Loucy (cell line): ENCODE results near the gene HERC2.

Source experiments
- H2AFZ ChIP-seq: fragments of 200-600 bp; sonication (generic); 2 replicates; pipeline ENCODE4 v1.6.0; 2016; ENCODE audit warnings: antibody characterized with exemption, mild to moderate bottlenecking, low read length, moderate library complexity
- H3F3A ChIP-seq: fragments of 200-600 bp; 2 replicates; pipeline ENCODE4 v1.6.0; 2016; ENCODE audit warnings: antibody characterized with exemption, low read depth, mild to moderate bottlenecking
- H3K27me3 ChIP-seq: fragments of 200-600 bp; sonication (generic); 2 replicates; pipeline ENCODE4 v1.6.1; 2014; ENCODE audit warnings: low read length, mild to moderate bottlenecking; ENCODE audit not compliant: insufficient read depth, poor library complexity, severe bottlenecking
- H3K36me3 ChIP-seq: fragments of 200-600 bp; sonication (generic); 2 replicates; pipeline ENCODE4 v1.6.1; 2016; ENCODE audit warnings: low read length; ENCODE audit not compliant: insufficient read depth
- H3K4me1 ChIP-seq: fragments of 200-600 bp; sonication (generic); 2 replicates; pipeline ENCODE4 v1.5.1; 2014; ENCODE audit warnings: low read length, mild to moderate bottlenecking; ENCODE audit not compliant: insufficient read depth, poor library complexity, severe bottlenecking
- H3K4me2 ChIP-seq: fragments of 200-600 bp; sonication (generic); 2 replicates; pipeline ENCODE4 v1.6.0; 2014; ENCODE audit warnings: antibody characterized with exemption, low read length, low read depth, mild to moderate bottlenecking; ENCODE audit not compliant: poor library complexity, severe bottlenecking
- H3K4me3 ChIP-seq: fragments of 200-600 bp; sonication (generic); 2 replicates; pipeline ENCODE4 v1.5.1; 2014; ENCODE audit warnings: low read length, mild to moderate bottlenecking, mixed read lengths; ENCODE audit not compliant: poor library complexity, severe bottlenecking
- H3K79me2 ChIP-seq: fragments of 200-600 bp; sonication (generic); 2 replicates; pipeline ENCODE4 v1.6.1; 2014; ENCODE audit warnings: low read length; ENCODE audit not compliant: insufficient read depth
- H3K9ac ChIP-seq: fragments of 200-600 bp; sonication (generic); 2 replicates; pipeline ENCODE4 v1.6.0; 2014; ENCODE audit warnings: mild to moderate bottlenecking, low read depth, low read length, moderate library complexity; ENCODE audit not compliant: poor library complexity, severe bottlenecking
- H3K9me2 ChIP-seq: fragments of 200-600 bp; sonication (generic); replicated peaks from 2 replicates; pipeline ENCODE4 v1.6.1; 2016; ENCODE audit warnings: low read depth, low read length, mixed read lengths
- H3K9me3 ChIP-seq: fragments of 200-600 bp; sonication (generic); 2 replicates; pipeline ENCODE4 v1.6.1; 2014; ENCODE audit warnings: mild to moderate bottlenecking, antibody characterized with exemption, low read length, low read depth; ENCODE audit not compliant: insufficient read depth
- H4K20me1 ChIP-seq: fragments of 200-600 bp; sonication (generic); 2 replicates; pipeline ENCODE4 v1.6.0; 2014; ENCODE audit warnings: antibody characterized with exemption, low read length, mild to moderate bottlenecking; ENCODE audit not compliant: insufficient read depth, poor library complexity, severe bottlenecking
- EZH2phosphoT487 ChIP-seq: fragments of 200-600 bp; IDR thresholded peaks from 2 replicates; pipeline ENCODE4 v1.6.1; 2018; ENCODE audit warnings: antibody characterized with exemption, mild to moderate bottlenecking, moderate library complexity, borderline replicate concordance
- TF ChIP-seq, protein P1 (sequence below): fragments of 200-600 bp; sonication (generic); conservative IDR thresholded peaks from 2 replicates; pipeline ENCODE4 v1.5.1; 2014; ENCODE audit warnings: mild to moderate bottlenecking, antibody characterized with exemption, low read length

The HERC2 gene

DNA sequence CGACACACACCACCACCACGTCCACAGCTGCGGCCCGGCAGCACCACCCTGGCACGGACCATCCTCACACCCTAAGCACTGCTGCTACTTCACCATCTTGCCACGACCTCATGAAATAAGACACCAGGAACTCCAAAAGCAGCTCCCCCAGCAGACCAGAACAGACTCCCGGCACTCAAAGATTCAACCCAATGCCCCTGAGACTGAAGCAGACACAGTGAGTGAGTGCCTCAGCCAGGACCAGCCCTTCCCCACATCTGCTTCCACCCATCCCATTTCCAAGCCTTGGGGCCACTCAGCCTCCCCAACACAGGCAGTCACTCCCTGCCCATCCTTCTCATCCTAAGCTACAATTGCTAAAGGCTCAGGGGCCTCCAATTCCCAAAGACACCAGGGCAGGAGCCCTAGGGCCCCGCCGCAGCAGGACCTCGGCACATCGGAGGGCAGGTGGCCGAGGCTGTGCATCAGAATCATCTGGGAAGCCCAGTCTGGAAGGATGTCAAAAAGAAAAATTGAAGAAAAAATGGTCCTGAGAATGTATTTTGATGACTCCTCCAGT is 204.5 kb downstream of the HERC2 start:
- Histone ChIP-seq H3K4me2 (no peak overlapping the region), H3K27me3 (no peaks in the 10 kb centered on the region), H3K4me3 (no peak overlapping the region), H3K9me2 (no peaks in the 10 kb centered on the region), H3K9me3 (no peaks in the 10 kb centered on the region), H2AFZ (no peak overlapping the region), H3K4me1 (no peaks in the 10 kb centered on the region), H3K36me3 (peaks cover 77% of the 10 kb centered on the region; the same call in 1 of the 2 replicates), H3K79me2 (no peaks in the 10 kb centered on the region), H4K20me1 (no peaks in the 10 kb centered on the region), H3F3A (no peaks in the 10 kb centered on the region), H3K9ac (no peak overlapping the region)
- no peak for TF ChIP-seq EZH2phosphoT487
- TF ChIP-seq, protein P1, sequence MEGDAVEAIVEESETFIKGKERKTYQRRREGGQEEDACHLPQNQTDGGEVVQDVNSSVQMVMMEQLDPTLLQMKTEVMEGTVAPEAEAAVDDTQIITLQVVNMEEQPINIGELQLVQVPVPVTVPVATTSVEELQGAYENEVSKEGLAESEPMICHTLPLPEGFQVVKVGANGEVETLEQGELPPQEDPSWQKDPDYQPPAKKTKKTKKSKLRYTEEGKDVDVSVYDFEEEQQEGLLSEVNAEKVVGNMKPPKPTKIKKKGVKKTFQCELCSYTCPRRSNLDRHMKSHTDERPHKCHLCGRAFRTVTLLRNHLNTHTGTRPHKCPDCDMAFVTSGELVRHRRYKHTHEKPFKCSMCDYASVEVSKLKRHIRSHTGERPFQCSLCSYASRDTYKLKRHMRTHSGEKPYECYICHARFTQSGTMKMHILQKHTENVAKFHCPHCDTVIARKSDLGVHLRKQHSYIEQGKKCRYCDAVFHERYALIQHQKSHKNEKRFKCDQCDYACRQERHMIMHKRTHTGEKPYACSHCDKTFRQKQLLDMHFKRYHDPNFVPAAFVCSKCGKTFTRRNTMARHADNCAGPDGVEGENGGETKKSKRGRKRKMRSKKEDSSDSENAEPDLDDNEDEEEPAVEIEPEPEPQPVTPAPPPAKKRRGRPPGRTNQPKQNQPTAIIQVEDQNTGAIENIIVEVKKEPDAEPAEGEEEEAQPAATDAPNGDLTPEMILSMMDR = no peak

DNA sequence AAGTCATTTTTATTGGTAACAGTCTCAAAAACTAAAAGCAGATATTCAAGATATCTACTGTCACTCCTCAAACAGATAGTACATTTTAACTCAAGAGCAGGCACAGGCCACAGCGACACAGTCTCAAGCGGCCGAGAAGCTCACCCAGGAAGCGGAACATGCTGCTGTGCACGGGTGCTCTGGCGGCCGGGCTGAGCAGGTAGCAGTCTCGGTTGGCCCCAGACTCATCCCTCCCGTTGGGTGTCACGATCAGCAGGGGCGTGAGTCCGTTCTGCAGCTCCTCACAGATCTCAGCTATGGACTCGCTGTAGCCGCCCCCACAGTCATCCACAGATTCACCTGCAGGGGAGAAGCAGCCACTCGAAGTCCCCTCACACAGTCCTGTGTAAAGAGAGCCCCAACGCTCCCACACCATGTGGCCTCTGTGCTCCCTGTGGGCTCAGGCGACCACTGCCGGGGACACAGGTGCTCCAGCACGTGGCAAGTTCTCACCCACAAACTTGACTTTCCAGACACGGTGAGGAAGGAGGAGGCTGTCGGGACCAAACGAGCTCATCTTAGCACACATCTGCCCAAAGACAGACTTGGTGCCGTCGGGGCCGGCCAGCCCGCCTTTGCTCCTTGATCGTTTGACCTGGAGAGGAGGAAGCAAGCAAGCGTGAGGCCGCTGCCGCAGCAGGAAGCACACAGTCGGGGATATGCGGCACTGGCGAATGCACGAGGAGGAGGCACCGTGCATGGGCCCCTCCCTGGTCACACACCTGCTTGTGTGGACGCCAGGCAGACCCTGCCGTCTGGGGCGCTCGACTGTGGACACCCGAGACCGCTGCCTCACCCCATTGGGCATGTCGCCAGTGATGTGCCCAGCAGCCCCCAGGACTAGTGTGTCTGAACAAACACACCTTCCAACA is 205.2 kb downstream of the HERC2 start:
- H3K36me3 ChIP-seq = peaks cover 82% of the 10 kb centered on the region; the same call in 1 of the 2 replicates
- H3K9me3 ChIP-seq = no peaks in the 10 kb centered on the region
- H3F3A ChIP-seq = no peaks in the 10 kb centered on the region
- H3K9ac ChIP-seq = no peak overlapping the region
- H4K20me1 ChIP-seq = no peaks in the 10 kb centered on the region
- H3K4me3 ChIP-seq = no peak overlapping the region
- H3K27me3 ChIP-seq = no peaks in the 10 kb centered on the region
- no peaks in the 10 kb centered on the region for H3K4me1 ChIP-seq
- H3K79me2 ChIP-seq = no peaks in the 10 kb centered on the region
- no peaks in the 10 kb centered on the region for H3K9me2 ChIP-seq
- no peak overlapping the region for H3K4me2 ChIP-seq
- TF ChIP-seq EZH2phosphoT487 = no peak
- TF ChIP-seq, protein P1 = no peak
- no peak overlapping the region for H2AFZ ChIP-seq

DNA sequence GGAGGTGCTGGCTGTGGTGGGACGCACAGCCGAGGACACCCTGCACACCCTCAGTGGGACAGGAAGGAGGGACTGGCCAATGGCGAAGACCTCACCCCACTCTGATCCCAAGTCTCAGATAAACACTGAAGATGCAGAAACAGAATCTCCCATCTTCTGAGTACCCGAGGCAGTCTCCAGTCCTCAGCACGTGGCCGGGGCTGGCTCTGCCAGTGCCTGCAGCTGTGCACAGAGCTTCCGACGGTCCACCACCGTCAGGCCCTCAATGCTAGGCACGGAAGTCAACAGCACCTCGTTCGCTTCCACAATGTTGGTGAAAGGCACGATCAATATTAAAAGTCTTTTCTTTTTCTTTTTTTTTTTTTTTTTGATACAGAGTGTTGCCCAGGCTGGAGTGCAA is 206.1 kb downstream of the HERC2 start:
- Histone ChIP-seq H3K4me3 (no peak overlapping the region), H3K4me1 (no peaks in the 10 kb centered on the region), H3K79me2 (no peaks in the 10 kb centered on the region), H3K36me3 (peaks cover 83% of the 10 kb centered on the region; the same call in 1 of the 2 replicates), H3K27me3 (no peaks in the 10 kb centered on the region), H2AFZ (no peak overlapping the region), H3K9ac (no peak overlapping the region), H3K4me2 (no peak overlapping the region), H4K20me1 (no peaks in the 10 kb centered on the region), H3K9me2 (no peaks in the 10 kb centered on the region), H3F3A (0 out of 2 replicates have a peak, but pooled peaks cover 2% of the 10 kb centered on the region), H3K9me3 (no peaks in the 10 kb centered on the region)
- TF ChIP-seq EZH2phosphoT487 = no peak
- TF ChIP-seq, protein P1 = no peak
